Measurements from ENCODE around the gene INPP5D.

- TF ChIP-seq CTCF (IDR thresholded peaks at IDR 0.05) (no peak), POLR2A (IDR thresholded peaks at IDR 0.05) (no peak)
Measured at GRCh38 chr2:233065954-233066470, 5.9 kb downstream of the INPP5D start.
